ENCODE measurements around the gene TNFAIP2. TPM values are rescaled to one million over a fixed set of nuclear protein-coding genes. Genes with fewer than 3 reads are reported as not detected.

The TNFAIP2 gene
- total RNA-seq (2014; rRNA removed; shearing (Covaris generic); ENCODE audit: low replicate concordance): 124 and 157 TPM in 2 replicates

DNA sequence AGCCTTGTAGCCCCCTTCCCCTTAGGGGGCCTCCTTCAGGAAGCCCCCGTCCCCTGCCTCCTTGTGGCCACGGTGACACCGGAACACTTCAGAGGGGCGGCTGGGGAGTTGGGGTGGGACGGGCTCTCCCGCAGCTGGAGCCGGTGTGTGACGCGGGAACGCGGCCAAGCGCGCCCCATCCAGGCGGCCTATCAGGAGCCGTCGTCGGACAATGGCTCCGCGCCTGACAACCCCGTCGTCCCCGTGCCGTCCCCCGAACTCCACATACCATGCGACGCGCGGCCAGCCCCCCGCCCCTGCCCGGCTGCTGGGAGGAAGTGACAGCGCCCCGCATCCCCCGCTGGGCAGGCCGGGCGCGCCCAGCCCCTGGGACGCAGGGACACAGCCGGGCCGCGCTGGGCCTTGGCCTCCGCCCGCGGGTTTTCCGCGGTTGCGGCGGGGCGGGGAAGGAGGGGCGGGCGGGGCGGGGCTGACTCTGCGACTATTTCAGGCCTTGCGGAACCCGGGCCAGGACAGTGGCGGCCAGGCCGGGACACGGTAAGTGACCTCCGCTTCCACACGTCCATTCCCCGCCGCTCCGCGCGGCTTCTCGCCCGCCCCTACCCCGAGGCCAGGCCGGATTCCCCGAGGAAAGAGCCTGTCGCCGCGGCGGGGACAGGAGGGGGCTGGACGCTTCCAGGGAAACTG is at the start of gene TNFAIP2:
Gene TNFAIP2 (plus strand): TSS at position 515 of the 687 bp plus-strand sequence. CDS start 2,997 bp downstream, outside the sequence.
- in situ Hi-C loops (cut with HindIII; ENCODE audit: low pct_unique_long_range_greater_than_20kb, low sequenced_read_pairs): no loop called here
- peak; percentile 69 for DNase-seq (ENCODE audit: low read depth)

DNA sequence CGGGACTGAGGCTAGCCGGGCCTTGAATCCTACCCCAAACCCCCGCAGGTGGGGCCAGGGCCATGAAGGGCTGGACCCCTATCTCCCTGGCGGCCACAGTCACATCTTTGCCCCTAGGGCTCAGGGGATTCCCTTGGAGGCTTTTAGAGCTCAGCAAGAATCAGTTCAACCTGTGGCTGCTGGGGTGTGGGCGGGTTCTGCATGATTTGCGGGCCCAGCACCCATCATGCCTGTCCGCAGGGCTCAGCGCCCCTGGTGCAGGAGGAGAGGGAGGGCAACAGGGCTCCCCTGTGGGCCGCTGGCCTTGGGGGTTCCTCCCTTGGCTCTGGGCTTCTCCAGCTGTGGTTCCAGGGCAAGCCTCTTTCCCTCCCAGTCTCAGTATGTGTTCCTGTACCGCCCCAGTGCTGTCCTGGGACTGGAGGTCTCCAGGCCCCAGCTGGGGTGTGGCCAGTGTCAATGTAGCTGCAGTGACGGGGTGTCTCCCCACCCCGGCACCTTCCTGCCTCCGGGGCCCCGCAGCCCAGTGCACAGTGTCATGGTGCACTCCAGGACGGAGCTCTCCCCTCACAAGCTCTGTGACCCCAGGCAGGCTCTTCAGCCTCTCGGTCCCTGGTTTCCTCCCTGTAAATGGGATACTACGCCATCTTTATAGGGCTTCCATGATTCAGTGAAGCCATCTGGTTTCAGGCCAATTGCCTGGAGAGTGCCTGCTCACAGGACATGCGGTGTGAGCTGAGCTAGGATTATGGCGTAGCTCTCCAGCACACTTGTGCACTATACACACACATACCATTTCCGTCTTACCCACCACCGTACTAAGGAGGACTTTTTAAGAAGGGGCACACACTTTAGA is 49.2 kb upstream of the TNFAIP2 start:
- peak; percentile 84 for DNase-seq (ENCODE audit: low read depth)
- in situ Hi-C loops (cut with HindIII; ENCODE audit: low pct_unique_long_range_greater_than_20kb, low sequenced_read_pairs): no loop called here

GRCh38 chr14:103074729-103075367 is 48.4 kb upstream of the TNFAIP2 start:
- peak; percentile 94 for DNase-seq (ENCODE audit: low read depth)
- in situ Hi-C loops (cut with HindIII; ENCODE audit: low pct_unique_long_range_greater_than_20kb, low sequenced_read_pairs): no loop called here

- DNase-seq (ENCODE audit: low read depth): peak; percentile 49
- in situ Hi-C loops (cut with HindIII; ENCODE audit: low pct_unique_long_range_greater_than_20kb, low sequenced_read_pairs): no loop called here
Observed at GRCh38 chr14:103078420-103078749, 44.9 kb upstream of the TNFAIP2 start.

GRCh38 chr14:103078860-103079587 is 44.2 kb upstream of the TNFAIP2 start:
- in situ Hi-C loops (cut with HindIII; ENCODE audit: low pct_unique_long_range_greater_than_20kb, low sequenced_read_pairs): no loop called here
- DNase-seq (ENCODE audit: low read depth): no peak

GRCh38 chr14:103081951-103082350 is 41.3 kb upstream of the TNFAIP2 start:
- in situ Hi-C loops (cut with HindIII; ENCODE audit: low pct_unique_long_range_greater_than_20kb, low sequenced_read_pairs): no loop called here
- no peak for DNase-seq (ENCODE audit: low read depth)

- in situ Hi-C loops (cut with HindIII; ENCODE audit: low pct_unique_long_range_greater_than_20kb, low sequenced_read_pairs): no loop called here
- DNase-seq (ENCODE audit: low read depth): no peak
Observed at GRCh38 chr14:103084021-103084919, 39.0 kb upstream of the TNFAIP2 start, which contains the start of gene LBHD2. Gene LBHD2 (plus strand): TSS chr14:103084210. CDS start chr14:103086013, 1,803 bp downstream.

DNA sequence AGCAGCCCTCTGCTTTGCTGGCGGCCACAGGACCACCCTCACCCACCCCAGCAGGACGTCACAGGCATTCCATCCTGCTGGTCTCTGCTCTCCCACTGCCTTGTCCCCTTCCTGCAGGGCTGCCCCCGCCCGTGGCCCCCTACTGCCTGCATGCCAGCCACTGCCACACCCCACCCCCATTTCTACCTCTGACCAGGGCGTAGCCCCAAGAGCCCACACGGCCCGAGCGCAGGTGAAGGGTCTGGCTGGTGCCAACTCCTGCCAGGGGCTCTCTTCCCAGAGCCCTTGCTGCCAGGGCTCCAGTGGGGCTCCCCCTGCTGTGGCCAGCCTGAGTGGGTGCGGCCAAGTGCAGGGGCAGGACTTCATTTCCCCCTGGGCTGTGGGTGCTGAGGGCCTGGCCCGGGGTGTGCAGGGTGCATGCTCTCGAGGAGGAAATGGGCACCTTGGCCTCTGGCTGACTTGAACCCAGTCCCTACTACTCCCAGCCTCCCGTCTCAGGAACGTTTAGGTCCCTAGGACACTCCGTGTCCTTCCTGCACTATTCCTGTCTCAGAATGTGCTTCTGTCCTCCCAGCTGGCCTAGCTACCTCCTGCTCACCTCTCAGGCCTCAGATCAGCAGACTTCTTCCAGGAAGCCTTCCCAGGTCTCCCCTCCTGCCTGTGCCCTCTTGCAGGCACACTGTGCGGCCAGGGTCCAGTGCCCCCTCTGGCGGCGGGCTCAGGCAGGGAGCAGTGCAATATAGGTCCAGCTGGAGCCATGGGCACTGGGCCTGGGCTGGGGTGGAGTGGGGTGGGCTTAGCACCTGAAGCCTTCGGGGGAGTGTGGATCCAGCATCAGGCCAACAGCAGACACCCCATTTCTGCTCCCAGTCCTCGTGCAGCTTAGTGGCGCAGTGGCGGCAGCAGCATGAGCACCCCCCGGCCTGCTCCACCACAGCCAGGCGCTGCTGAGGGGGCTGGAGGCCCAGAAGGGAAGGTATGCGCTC is 37.9 kb upstream of the TNFAIP2 start:
- in situ Hi-C loops (cut with HindIII; ENCODE audit: low pct_unique_long_range_greater_than_20kb, low sequenced_read_pairs): no loop called here
- DNase-seq (ENCODE audit: low read depth): no peak

GRCh38 chr14:103086771-103087342 is 36.4 kb upstream of the TNFAIP2 start:
- no peak for DNase-seq (ENCODE audit: low read depth)
- in situ Hi-C loops (cut with HindIII; ENCODE audit: low pct_unique_long_range_greater_than_20kb, low sequenced_read_pairs): no loop called here

DNA sequence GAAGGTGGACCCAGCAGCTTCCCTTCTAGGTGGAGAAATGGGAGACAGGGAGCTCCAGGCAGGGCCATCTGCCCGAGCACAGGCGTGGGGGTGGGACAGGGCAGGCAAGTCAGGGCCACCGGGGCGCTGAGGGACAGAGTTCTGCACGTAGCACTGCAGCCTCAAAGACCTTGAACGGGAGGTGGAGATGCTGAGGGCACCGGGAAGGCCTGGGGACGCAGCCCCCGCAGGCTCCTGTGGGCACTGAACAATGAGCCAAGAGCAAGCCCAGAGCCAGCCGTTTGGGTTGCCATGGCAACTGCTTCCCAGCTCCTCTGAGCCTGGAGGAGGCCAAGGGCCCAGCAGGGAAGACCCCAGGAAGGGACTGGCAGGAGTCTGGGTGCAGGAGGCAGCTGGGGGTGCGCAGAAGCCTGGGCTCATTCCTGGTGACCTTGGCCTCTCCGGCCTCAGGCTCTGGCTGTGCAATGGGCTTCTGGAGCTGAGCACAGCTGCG is 35.9 kb upstream of the TNFAIP2 start:
- in situ Hi-C loops (cut with HindIII; ENCODE audit: low pct_unique_long_range_greater_than_20kb, low sequenced_read_pairs): no loop called here
- no peak for DNase-seq (ENCODE audit: low read depth)

GRCh38 chr14:103088921-103089320 is 34.3 kb upstream of the TNFAIP2 start:
- no peak for DNase-seq (ENCODE audit: low read depth)
- in situ Hi-C loops (cut with HindIII; ENCODE audit: low pct_unique_long_range_greater_than_20kb, low sequenced_read_pairs): no loop called here

DNA sequence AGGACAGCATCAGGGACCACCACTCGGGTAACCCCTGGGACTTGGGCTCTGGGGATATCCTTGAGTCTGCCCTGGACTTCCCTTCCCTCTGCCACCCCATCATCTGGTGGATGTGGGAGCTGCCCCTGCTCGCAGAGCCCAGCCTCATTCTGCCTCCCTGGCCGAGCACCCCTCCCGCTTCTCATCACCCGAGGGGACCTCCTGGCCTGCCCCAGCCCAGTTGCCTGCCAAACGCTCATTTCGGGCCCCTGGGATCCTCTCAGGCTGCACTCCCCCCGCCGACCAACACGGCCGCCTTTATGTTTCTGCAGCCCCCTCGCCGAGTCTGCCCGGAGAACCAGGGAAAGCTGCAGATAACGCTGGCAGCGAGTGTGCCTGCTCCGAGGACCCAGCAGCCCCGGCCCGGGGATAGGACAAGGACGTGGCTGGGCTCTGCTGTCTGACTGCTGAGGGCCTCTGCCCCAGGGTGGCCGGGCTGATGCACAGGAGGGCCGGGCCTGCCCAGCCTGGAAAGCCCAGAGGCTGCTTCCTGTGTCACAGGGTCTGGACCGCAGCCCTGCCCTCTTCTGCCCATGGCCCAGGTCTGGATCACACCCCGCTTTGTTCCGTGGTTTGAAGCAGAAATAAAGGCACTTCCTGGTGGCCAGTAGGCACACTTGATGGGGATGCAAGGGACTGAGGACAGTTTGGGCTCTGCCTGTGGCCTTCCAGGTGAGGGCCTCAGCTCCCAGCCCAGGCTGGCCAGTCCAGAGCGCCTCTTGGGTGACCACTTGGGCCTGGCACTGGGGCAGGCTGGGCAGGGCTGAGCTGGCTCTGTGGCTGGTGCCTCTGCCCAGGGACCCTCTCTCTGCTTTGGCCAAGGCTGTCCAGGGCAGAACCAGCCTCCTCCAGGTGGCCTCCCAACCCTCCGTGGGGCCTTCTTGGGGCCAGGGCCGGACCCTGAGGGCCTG is 33.6 kb upstream of the TNFAIP2 start:
- in situ Hi-C loops (cut with HindIII; ENCODE audit: low pct_unique_long_range_greater_than_20kb, low sequenced_read_pairs): no loop called here
- DNase-seq (ENCODE audit: low read depth): no peak

GRCh38 chr14:103090481-103091020 is 32.7 kb upstream of the TNFAIP2 start:
- no peak for DNase-seq (ENCODE audit: low read depth)
- in situ Hi-C loops (cut with HindIII; ENCODE audit: low pct_unique_long_range_greater_than_20kb, low sequenced_read_pairs): no loop called here

DNA sequence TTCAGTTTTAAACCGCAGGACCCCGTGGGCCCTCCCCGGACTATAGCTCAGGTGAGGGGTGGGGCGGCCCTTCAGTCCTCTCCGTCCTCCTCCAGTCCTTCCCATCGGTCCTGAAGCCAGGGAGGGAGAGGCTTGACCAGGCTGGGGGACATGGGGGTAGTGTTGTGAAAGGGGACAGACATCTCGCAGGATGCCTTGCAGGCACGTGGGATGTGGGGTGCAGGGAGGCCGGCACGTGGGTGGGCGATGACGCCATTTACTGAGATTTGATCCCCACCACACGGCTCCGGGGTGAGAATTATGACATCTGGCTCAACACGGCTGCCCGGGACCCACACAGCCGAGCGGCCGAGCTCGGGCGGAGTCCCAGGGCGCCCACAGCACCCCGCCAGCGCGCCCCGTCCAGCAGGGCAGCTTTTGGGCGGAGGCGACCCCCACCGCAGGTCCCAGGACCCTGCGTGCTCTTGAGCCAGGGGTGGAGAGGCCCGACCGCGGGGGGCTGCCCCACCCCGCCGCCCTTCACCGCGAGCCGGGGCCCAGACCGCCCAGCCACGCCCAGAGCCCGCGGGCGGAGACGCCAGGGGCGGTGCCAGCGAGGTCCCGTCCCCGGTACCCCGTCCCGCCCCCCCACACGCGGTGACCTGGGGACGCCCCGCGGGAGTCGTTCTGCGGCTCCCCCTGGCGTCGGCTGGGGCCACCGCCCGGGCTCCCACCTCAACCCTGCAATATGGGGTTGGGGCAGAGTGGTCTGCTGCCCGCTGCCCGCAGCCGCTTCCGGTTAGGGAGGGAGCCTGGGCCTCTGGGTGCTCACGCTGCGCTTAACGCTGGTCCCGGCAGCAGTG is 32.0 kb upstream of the TNFAIP2 start:
- DNase-seq (ENCODE audit: low read depth): no peak
- in situ Hi-C loops (cut with HindIII; ENCODE audit: low pct_unique_long_range_greater_than_20kb, low sequenced_read_pairs): no loop called here

Measured in Caki2 (cell line).